ENCODE measurements around the gene AGAP2. TPM values are rescaled to one million over a fixed set of nuclear protein-coding genes. Genes with fewer than 3 reads are reported as not detected.

Gene AGAP2
- total and polyA plus RNA-seq, 9 of the 15 experiments (the other 6 are each of a cell fraction or from before 2014, with no cell fraction given), result 0.04 to 0.77 (median 0.28) TPM; not detected in 1

DNA sequence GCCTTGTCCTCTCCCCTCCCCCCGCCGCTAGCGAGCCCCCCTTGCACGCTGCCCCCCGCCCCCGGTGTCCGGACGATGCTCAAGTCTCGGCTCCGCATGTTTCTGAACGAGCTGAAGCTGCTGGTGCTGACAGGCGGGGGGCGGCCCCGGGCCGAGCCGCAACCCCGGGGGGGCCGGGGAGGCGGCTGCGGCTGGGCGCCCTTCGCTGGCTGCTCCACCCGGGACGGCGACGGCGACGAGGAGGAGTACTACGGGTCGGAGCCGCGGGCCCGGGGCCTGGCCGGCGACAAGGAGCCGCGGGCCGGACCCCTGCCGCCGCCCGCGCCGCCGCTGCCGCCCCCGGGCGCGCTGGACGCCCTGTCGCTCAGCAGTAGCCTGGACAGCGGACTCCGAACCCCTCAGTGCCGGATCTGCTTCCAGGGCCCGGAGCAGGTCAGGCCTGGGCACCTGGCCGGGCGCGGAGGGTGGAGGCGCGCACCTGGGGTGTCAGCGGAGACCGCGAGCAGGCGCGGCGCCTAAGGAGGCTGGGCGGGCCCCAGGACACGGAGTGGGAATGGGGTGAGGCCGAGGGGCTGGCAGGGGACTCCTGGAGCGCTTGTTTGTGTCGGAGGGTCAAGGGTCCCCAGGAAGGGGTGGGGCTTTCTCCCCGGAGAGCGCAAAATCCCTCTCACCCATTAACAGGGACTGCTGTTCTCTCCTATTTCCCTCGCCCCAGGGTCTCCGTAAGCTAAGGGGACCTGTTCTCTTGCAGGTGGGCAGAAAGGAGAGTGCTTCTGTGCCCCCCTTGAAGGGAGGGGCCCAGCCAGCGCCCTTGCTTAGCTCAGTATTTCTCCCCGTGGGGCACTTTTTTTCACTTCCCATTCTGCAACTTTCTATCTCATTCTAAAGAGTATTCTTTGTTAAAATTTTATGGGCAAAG, 17.2 kb upstream of the AGAP2 start:
- Histone ChIP-seq H3K27ac (ENCODE audit: extremely low read depth, low read depth, low read length) (peak overlapping the region; percentile 12; the same call in 1 of the 3 replicates), H3K9me1 (ENCODE audit: control insufficient read depth, insufficient read depth, low read length) (no peaks in the 10 kb centered on the region), H4K20me1 (replicated peaks; ENCODE audit: control insufficient read depth, insufficient read depth, low read length) (no peaks in the 10 kb centered on the region), H3K36me3 (ENCODE audit: control insufficient read depth, insufficient read depth, low read length) (peaks cover 24% of the 10 kb centered on the region), H3K27me3 (ENCODE audit: control insufficient read depth in 2 of 2, insufficient read depth in 2 of 2, low read length in 2 of 2) (no peaks in the 10 kb centered on the region), H3K9me3 (replicated peaks; ENCODE audit: control insufficient read depth, insufficient read depth, low read depth, low read length) (no peaks in the 10 kb centered on the region), H3K9ac (ENCODE audit: insufficient read depth in 1 of 2, low read depth in 2 of 2, low read length in 2 of 2) (peak overlapping the region; percentile 62 to 90), H3K4me3 (peak overlapping the region; percentile 50), H3K4me1 (replicated peaks in 1 of 2; ENCODE audit: control insufficient read depth in 2 of 2, insufficient read depth in 2 of 2, low read length in 2 of 2) (peaks cover 35 to 40% of the 10 kb centered on the region in 2 experiments), H3K4me2 (ENCODE audit: insufficient read depth, low read length) (peak overlapping the region; percentile 81), H2AFZ (ENCODE audit: low read depth, low read length) (peak overlapping the region; percentile 68), H3K79me2 (ENCODE audit: control insufficient read depth, insufficient read depth, low read length) (peaks cover 29% of the 10 kb centered on the region)
- in situ Hi-C loops (cut with MboI) (no loop called here), intact Hi-C loops (cut with micrococcal nuclease) (loop anchor here (1.0 kb wide), 1 partner anchor 150 kb away; no protein-coding TSS in a partner anchor)
- BruUV-seq (replicated peaks), result no TSS peak
- CTCF ChIA-PET (ENCODE audit: low intra/inter-chr PET ratio), result interaction anchor here (1.5 kb wide), 1 partner anchor 150 kb away, joined by 10 read pairs; no protein-coding TSS in a partner anchor
- DNase-seq (ENCODE audit: extremely low read depth in 1 of 4, low spot score in 3 of 4), result peak; percentile 44 to 60 (median 54)
- 4% methylated on average over 41 of the region's 76 CpGs for WGBS (ENCODE audit: insufficient coverage, low coverage, missing lambda C conversion rate)
- FAIRE-seq, result no peak
- POLR2A ChIA-PET, result interaction anchor here (0.6 to 2.3 kb wide), 3 partner anchors 12 to 118 kb away, joined by 3 to 26 read pairs (median 3); partner anchors contain the start of gene CYP27B1
- ATAC-seq, result no peak; the same call in 2 of the 3 replicates
- TF ChIP-seq, protein P1, sequence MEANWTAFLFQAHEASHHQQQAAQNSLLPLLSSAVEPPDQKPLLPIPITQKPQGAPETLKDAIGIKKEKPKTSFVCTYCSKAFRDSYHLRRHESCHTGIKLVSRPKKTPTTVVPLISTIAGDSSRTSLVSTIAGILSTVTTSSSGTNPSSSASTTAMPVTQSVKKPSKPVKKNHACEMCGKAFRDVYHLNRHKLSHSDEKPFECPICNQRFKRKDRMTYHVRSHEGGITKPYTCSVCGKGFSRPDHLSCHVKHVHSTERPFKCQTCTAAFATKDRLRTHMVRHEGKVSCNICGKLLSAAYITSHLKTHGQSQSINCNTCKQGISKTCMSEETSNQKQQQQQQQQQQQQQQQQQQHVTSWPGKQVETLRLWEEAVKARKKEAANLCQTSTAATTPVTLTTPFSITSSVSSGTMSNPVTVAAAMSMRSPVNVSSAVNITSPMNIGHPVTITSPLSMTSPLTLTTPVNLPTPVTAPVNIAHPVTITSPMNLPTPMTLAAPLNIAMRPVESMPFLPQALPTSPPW (CRISPR knock-in tag; IDR thresholded peaks at IDR 0.05), result peak; percentile 75
- TF ChIP-seq E4F1 (CRISPR knock-in tag; IDR thresholded peaks at IDR 0.05; ENCODE audit: borderline replicate concordance) (no peak), SIN3A (IDR thresholded peaks at IDR 0.05; ENCODE audit: borderline replicate concordance in 2 of 2, control insufficient read depth in 1 of 2, low read depth in 2 of 2, low read length in 2 of 2) (0 out of 4 replicates have a peak, but pooled peaks of 1 of the 2 experiments have one; percentile 28), ZNF253 (CRISPR knock-in tag; conservative IDR thresholded peaks at IDR 0.05) (no peak), CGGBP1 (CRISPR knock-in tag; IDR thresholded peaks at IDR 0.05) (no peak), MCM2 (IDR thresholded peaks at IDR 0.05; ENCODE audit: low read depth) (no peak), POLR2G (IDR thresholded peaks at IDR 0.05; ENCODE audit: low read depth, low read length) (peak; percentile 26; the same call in 1 of the 2 replicates), ZFP30 (CRISPR knock-in tag; IDR thresholded peaks at IDR 0.05; ENCODE audit: borderline replicate concordance) (no peak), DMBX1 (CRISPR knock-in tag; IDR thresholded peaks at IDR 0.05; ENCODE audit: borderline replicate concordance) (no peak), MYNN (IDR thresholded peaks at IDR 0.05) (no peak), MYNN (CRISPR knock-in tag; IDR thresholded peaks at IDR 0.05) (no peak), KDM2B (CRISPR knock-in tag; IDR thresholded peaks at IDR 0.05) (no peak)
- TF ChIP-seq, protein P2, sequence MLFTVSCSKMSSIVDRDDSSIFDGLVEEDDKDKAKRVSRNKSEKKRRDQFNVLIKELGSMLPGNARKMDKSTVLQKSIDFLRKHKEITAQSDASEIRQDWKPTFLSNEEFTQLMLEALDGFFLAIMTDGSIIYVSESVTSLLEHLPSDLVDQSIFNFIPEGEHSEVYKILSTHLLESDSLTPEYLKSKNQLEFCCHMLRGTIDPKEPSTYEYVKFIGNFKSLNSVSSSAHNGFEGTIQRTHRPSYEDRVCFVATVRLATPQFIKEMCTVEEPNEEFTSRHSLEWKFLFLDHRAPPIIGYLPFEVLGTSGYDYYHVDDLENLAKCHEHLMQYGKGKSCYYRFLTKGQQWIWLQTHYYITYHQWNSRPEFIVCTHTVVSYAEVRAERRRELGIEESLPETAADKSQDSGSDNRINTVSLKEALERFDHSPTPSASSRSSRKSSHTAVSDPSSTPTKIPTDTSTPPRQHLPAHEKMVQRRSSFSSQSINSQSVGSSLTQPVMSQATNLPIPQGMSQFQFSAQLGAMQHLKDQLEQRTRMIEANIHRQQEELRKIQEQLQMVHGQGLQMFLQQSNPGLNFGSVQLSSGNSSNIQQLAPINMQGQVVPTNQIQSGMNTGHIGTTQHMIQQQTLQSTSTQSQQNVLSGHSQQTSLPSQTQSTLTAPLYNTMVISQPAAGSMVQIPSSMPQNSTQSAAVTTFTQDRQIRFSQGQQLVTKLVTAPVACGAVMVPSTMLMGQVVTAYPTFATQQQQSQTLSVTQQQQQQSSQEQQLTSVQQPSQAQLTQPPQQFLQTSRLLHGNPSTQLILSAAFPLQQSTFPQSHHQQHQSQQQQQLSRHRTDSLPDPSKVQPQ (CRISPR knock-in tag; IDR thresholded peaks at IDR 0.05; ENCODE audit: borderline replicate concordance), result no peak
